Measurements from ENCODE around the gene BAG5. TPM values are rescaled to one million over a fixed set of nuclear protein-coding genes. Genes with fewer than 3 reads are reported as not detected.
"Not testable (repeated sequence)": the region's sequence is repeated elsewhere in the genome, so short reads cannot be mapped to it uniquely, and the experiment has no call there.

Gene BAG5
- polyA plus RNA-seq, 3 donors: 29.4 to 34.2 (median 30.4) TPM

- DNase-seq (ENCODE audit: extremely low read depth in 1 of 11, low read depth in 9 of 11, low spot score in 4 of 11): no peak
These were observed 32.8 kb downstream of the BAG5 start for GRCh38 chr14:103529383-103530365.

GRCh38 chr14:103528587-103529382 is 33.7 kb downstream of the BAG5 start, which contains the start of gene TRMT61A:
Gene TRMT61A, plus strand, starts transcription at chr14:103529196. Its CDS starts 783 bp downstream, at chr14:103529979.
- peak in 10 of 11 donors; percentile 68 to 87 (median 82) for DNase-seq (ENCODE audit: extremely low read depth in 1 of 11, low read depth in 9 of 11, low spot score in 4 of 11)

- DNase-seq (ENCODE audit: extremely low read depth in 1 of 11, low read depth in 9 of 11, low spot score in 4 of 11): no peak
These were observed 34.3 kb downstream of the BAG5 start for GRCh38 chr14:103528146-103528586.

- DNase-seq (ENCODE audit: extremely low read depth in 1 of 11, low read depth in 9 of 11, low spot score in 4 of 11): no peak
These were observed 34.9 kb downstream of the BAG5 start for GRCh38 chr14:103527408-103528145.

GRCh38 chr14:103526914-103527248 is 35.6 kb downstream of the BAG5 start:
- no peak for DNase-seq (ENCODE audit: extremely low read depth in 1 of 11, low read depth in 9 of 11, low spot score in 4 of 11)

GRCh38 chr14:103526247-103526913 is 36.1 kb downstream of the BAG5 start:
- DNase-seq (ENCODE audit: extremely low read depth in 1 of 11, low read depth in 9 of 11, low spot score in 4 of 11): no peak

- not testable (repeated sequence) for DNase-seq (ENCODE audit: extremely low read depth in 1 of 11, low read depth in 9 of 11, low spot score in 4 of 11)
These were observed 36.8 kb downstream of the BAG5 start for GRCh38 chr14:103525430-103526246.

GRCh38 chr14:103524002-103524935 is 38.2 kb downstream of the BAG5 start:
- DNase-seq (ENCODE audit: extremely low read depth in 1 of 11, low read depth in 9 of 11, low spot score in 4 of 11): no peak

- no peak for DNase-seq (ENCODE audit: extremely low read depth in 1 of 11, low read depth in 9 of 11, low spot score in 4 of 11)
These were observed 38.9 kb downstream of the BAG5 start for GRCh38 chr14:103523575-103523954.

- DNase-seq (ENCODE audit: extremely low read depth in 1 of 11, low read depth in 9 of 11, low spot score in 4 of 11): peak in 3 of 11 donors; percentile 40 to 65 (median 63)
These were observed 39.5 kb downstream of the BAG5 start, which contains the start of gene CKB for GRCh38 chr14:103522649-103523574. Gene CKB, minus strand, starts transcription at chr14:103522830. Its CDS starts 337 bp downstream, at chr14:103522493.

GRCh38 chr14:103521951-103522563 is 40.4 kb downstream of the BAG5 start:
- no peak for DNase-seq (ENCODE audit: extremely low read depth in 1 of 11, low read depth in 9 of 11, low spot score in 4 of 11)

- no peak for DNase-seq (ENCODE audit: extremely low read depth in 1 of 11, low read depth in 9 of 11, low spot score in 4 of 11)
These were observed 41.0 kb downstream of the BAG5 start for GRCh38 chr14:103521438-103521950.

GRCh38 chr14:103520657-103521437 is 41.6 kb downstream of the BAG5 start:
- DNase-seq (ENCODE audit: extremely low read depth in 1 of 11, low read depth in 9 of 11, low spot score in 4 of 11): peak in 6 of 11 donors; percentile 43 to 77 (median 68)

- DNase-seq (ENCODE audit: extremely low read depth in 1 of 11, low read depth in 9 of 11, low spot score in 4 of 11): no peak
These were observed 42.2 kb downstream of the BAG5 start for GRCh38 chr14:103520269-103520656.

Measured in renal cortex interstitium (tissue), 11 donors.